CD14-positive monocyte (primary cell): ENCODE data around the gene GABBR2. TPM values are rescaled to one million over a fixed set of nuclear protein-coding genes. Genes with fewer than 3 reads are reported as not detected.

Experiments
- DNase-seq, 3 donors: peaks; one replicate each; pipeline ENCODE4 v3.0.0-alpha.2; 2011 to 2022
- H2AFZ ChIP-seq: 2 replicates; pipeline ENCODE4 v1.6.0; 2012; ENCODE audit warnings: mild to moderate bottlenecking, low read depth, low read length, inconsistent platforms; ENCODE audit not compliant: insufficient read depth, poor library complexity, severe bottlenecking
- H3K27ac ChIP-seq, 2 donors: 1 replicate in 1 of 2; 2 replicates in 1 of 2; pipeline ENCODE4 v1.5.1; 2012 to 2013; ENCODE audit warnings: low read length in 2 of 2, control low read depth in 1 of 2, inconsistent platforms in 1 of 2, low read depth in 1 of 2, mild to moderate bottlenecking in 1 of 2
- H3K27me3 ChIP-seq, 2 donors: one replicate each; pipeline versions ENCODE4 v1.6.0 to v1.6.1; 2011 to 2013; ENCODE audit warnings: low read length in 2 of 2; ENCODE audit not compliant: control insufficient read depth in 2 of 2, insufficient read depth in 2 of 2
- H3K36me3 ChIP-seq, 2 donors: replicated peaks in 1 of 2; 1 replicate in 1 of 2; 2 replicates in 1 of 2; pipeline versions ENCODE4 v1.5.1 to v1.6.1; 2012 to 2013; ENCODE audit warnings: low read length in 2 of 2, control low read depth in 1 of 2, inconsistent platforms in 1 of 2, mild to moderate bottlenecking in 1 of 2; ENCODE audit not compliant: insufficient read depth in 2 of 2, control insufficient read depth in 1 of 2
- H3K4me1 ChIP-seq, 2 donors: 1 replicate in 1 of 2; 2 replicates in 1 of 2; pipeline versions ENCODE4 v1.5.1 to v1.6.1; 2012 to 2013; ENCODE audit warnings: low read length in 2 of 2, control low read depth in 1 of 2, inconsistent platforms in 1 of 2, mild to moderate bottlenecking in 1 of 2, moderate library complexity in 1 of 2; ENCODE audit not compliant: insufficient read depth in 2 of 2, control insufficient read depth in 1 of 2
- H3K4me2 ChIP-seq: replicated peaks from 2 replicates; pipeline ENCODE3; 2012; ENCODE audit warnings: low read length, moderate library complexity, mild to moderate bottlenecking; ENCODE audit not compliant: poor library complexity, severe bottlenecking; ENCODE audit errors: extremely low read depth
- H3K4me3 ChIP-seq, 3 experiments: fragments of 200-600 bp in 1 of 3; sonication (generic) in 1 of 3; replicated peaks in 1 of 3; 1 replicate in 2 of 3; 2 replicates in 1 of 3; pipeline ENCODE4 v1.5.1; 2011 to 2013; ENCODE audit warnings: low read length in 3 of 3, mild to moderate bottlenecking in 3 of 3, control low read depth in 2 of 3, low read depth in 2 of 3, inconsistent platforms in 1 of 3, moderate library complexity in 1 of 3
- H3K79me2 ChIP-seq: 2 replicates; pipeline ENCODE4 v1.6.0; 2012; ENCODE audit warnings: mild to moderate bottlenecking, control low read depth, inconsistent platforms, low read length, moderate library complexity; ENCODE audit not compliant: insufficient read depth
- H3K9ac ChIP-seq: 2 replicates; pipeline ENCODE4 v1.6.0; 2017; ENCODE audit warnings: low read length, mild to moderate bottlenecking; ENCODE audit not compliant: insufficient read depth, poor library complexity, severe bottlenecking
- H3K9me3 ChIP-seq, 2 donors: replicated peaks in 1 of 2; 1 replicate in 1 of 2; 2 replicates in 1 of 2; pipeline versions ENCODE4 v1.5.1 to v1.6.1; 2012 to 2013; ENCODE audit warnings: low read length in 2 of 2, control low read depth in 1 of 2; ENCODE audit not compliant: control insufficient read depth in 1 of 2, insufficient read depth in 1 of 2
- H4K20me1 ChIP-seq: 2 replicates; pipeline ENCODE4 v1.6.0; 2012; ENCODE audit warnings: mild to moderate bottlenecking, low read length, control low read depth, moderate library complexity; ENCODE audit not compliant: insufficient read depth
- H3K27ac Mint-ChIP-seq, 7 donors: one replicate each; pipeline ENCODE4 v1.8.0; 2020; ENCODE audit warnings: mild to moderate bottlenecking in 7 of 7, mixed read lengths in 7 of 7, moderate library complexity in 6 of 7, inconsistent platforms in 2 of 7
- H3K27me3 Mint-ChIP-seq, 3 donors: one replicate each; pipeline ENCODE4 v1.8.0; 2021 to 2022; ENCODE audit warnings: low read depth in 3 of 3, mild to moderate bottlenecking in 3 of 3, mixed read lengths in 3 of 3, moderate library complexity in 3 of 3, inconsistent platforms in 1 of 3
- H3K36me3 Mint-ChIP-seq, 2 donors: one replicate each; pipeline ENCODE4 v1.8.0; 2020; ENCODE audit warnings: mixed read lengths in 2 of 2, inconsistent platforms in 1 of 2, mild to moderate bottlenecking in 1 of 2
- H3K4me1 Mint-ChIP-seq: one replicate; pipeline ENCODE4 v1.8.0; 2020; ENCODE audit warnings: mild to moderate bottlenecking, mixed read lengths
- H3K4me3 Mint-ChIP-seq, 2 donors: one replicate each; pipeline ENCODE4 v1.8.0; 2020; ENCODE audit warnings: mild to moderate bottlenecking in 2 of 2, mixed read lengths in 2 of 2, moderate library complexity in 1 of 2
- H3K9me3 Mint-ChIP-seq, 7 donors: one replicate each; pipeline ENCODE4 v1.8.0; 2020 to 2022; ENCODE audit warnings: mixed read lengths in 7 of 7, mild to moderate bottlenecking in 6 of 7, moderate library complexity in 6 of 7, inconsistent platforms in 2 of 7
- CTCF ChIP-seq: fragments of 200-600 bp; IDR thresholded peaks from one replicate; pipeline ENCODE4 v1.8.0; 2022; ENCODE audit warnings: antibody characterized with exemption, mild to moderate bottlenecking
- WGBS: methylation state at CpG from one replicate; pipeline ENCODE4 v1.1.5; 2013; ENCODE audit warnings: missing lambda C conversion rate; ENCODE audit not compliant: insufficient coverage; 5-methylcytosine and 5-hydroxymethylcytosine counted together
- intact Hi-C, 2 donors: fragments of 100-400 bp; cut with micrococcal nuclease; formaldehyde crosslinking; loops; one replicate each; pipeline versions ENCODE4 v1.15.0 to v1.15.1; 2023
- polyA plus RNA-seq, 3 donors: library from polyadenylated mRNA; depleted of rRNA in 1 of 3; unstranded in 2 of 3; stranded (reverse) in 1 of 3; fragments of 300-500 nt in 2 of 3; fragments of >200 nt in 1 of 3; fragmentation: Illumina TruSeq in 2 of 3; gene quantifications; 1 replicate in 2 of 3; 2 replicates in 1 of 3; pipeline ENCODE4 v1.2.3, GENCODE V29; 2012 to 2021

The GABBR2 gene
- polyA plus RNA-seq, 3 donors, result not detected

GRCh38 chr9:98565152-98566135, 143.3 kb downstream of the GABBR2 start:
- H3K9ac ChIP-seq, result no peak overlapping the region

GRCh38 chr9:98564714-98565113, 144.0 kb downstream of the GABBR2 start:
- H3K27ac ChIP-seq, result no peak overlapping the region
- H3K27me3 Mint-ChIP-seq, result peaks cover 6 to 13% (median 10%) of the 10 kb centered on the region in 3 donors

More at GRCh38 chr9:98565152-98566135, 143.3 kb downstream of the GABBR2 start:
- Histone ChIP-seq H3K36me3 (no peaks in the 10 kb centered on the region), H3K27ac (no peak overlapping the region), H4K20me1 (no peaks in the 10 kb centered on the region), H3K27me3 (peaks cover 0 to 3% of the 10 kb centered on the region in 2 donors), H3K79me2 (no peaks in the 10 kb centered on the region), H2AFZ (no peak overlapping the region), H3K4me1 (no peaks in the 10 kb centered on the region), H3K9me3 (no peaks in the 10 kb centered on the region), H3K4me3 (no peak overlapping the region), H3K4me2 (no peak overlapping the region)
- no peak for TF ChIP-seq CTCF
- Mint-ChIP-seq H3K4me1 (peaks cover 2% of the 10 kb centered on the region), H3K9me3 (peaks cover 0 to 6% (median 0%) of the 10 kb centered on the region in 7 donors), H3K27me3 (peaks cover 6 to 17% (median 12%) of the 10 kb centered on the region in 3 donors), H3K27ac (no peak overlapping the region), H3K4me3 (no peak overlapping the region), H3K36me3 (no peaks in the 10 kb centered on the region)
- 98% methylated on average over 14 of the region's 15 CpGs for WGBS
- DNase-seq, result no peak
- intact Hi-C loops, result no loop called here

More at GRCh38 chr9:98564714-98565113, 144.0 kb downstream of the GABBR2 start:
- 92% methylated on average over 4 of the region's 4 CpGs for WGBS
- H3K27ac Mint-ChIP-seq, result no peak overlapping the region
- H3K4me1 Mint-ChIP-seq, result peaks cover 2% of the 10 kb centered on the region
- no peak overlapping the region for H3K9ac ChIP-seq
- no peak overlapping the region for H3K4me3 ChIP-seq
- H2AFZ ChIP-seq, result no peak overlapping the region
- peaks cover 0 to 6% (median 0%) of the 10 kb centered on the region in 7 donors for H3K9me3 Mint-ChIP-seq
- no peaks in the 10 kb centered on the region for H3K4me1 ChIP-seq
- H4K20me1 ChIP-seq, result no peaks in the 10 kb centered on the region
- intact Hi-C loops, result no loop called here
- H3K36me3 ChIP-seq, result no peaks in the 10 kb centered on the region
- no peak for DNase-seq
- H3K36me3 Mint-ChIP-seq, result no peaks in the 10 kb centered on the region
- no peaks in the 10 kb centered on the region for H3K79me2 ChIP-seq
- TF ChIP-seq CTCF, result no peak
- no peaks in the 10 kb centered on the region for H3K9me3 ChIP-seq
- H3K27me3 ChIP-seq, result peaks cover 0 to 3% of the 10 kb centered on the region in 2 donors
- H3K4me3 Mint-ChIP-seq, result no peak overlapping the region
- no peak overlapping the region for H3K4me2 ChIP-seq
